HG03064 (cell line): ENCODE measurements around the gene ETV6.
"Not testable (repeated sequence)": the region's sequence is repeated elsewhere in the genome, so short reads cannot be mapped to it uniquely, and the experiment has no call there.

Experiments
- ATAC-seq: cut with Tn5 transposase; IDR thresholded peaks from one replicate; pipeline ENCODE4 v1.9.1; 2021; ENCODE audit warnings: low read depth; ENCODE audit not compliant: unreplicated experiment

The ETV6 gene

DNA sequence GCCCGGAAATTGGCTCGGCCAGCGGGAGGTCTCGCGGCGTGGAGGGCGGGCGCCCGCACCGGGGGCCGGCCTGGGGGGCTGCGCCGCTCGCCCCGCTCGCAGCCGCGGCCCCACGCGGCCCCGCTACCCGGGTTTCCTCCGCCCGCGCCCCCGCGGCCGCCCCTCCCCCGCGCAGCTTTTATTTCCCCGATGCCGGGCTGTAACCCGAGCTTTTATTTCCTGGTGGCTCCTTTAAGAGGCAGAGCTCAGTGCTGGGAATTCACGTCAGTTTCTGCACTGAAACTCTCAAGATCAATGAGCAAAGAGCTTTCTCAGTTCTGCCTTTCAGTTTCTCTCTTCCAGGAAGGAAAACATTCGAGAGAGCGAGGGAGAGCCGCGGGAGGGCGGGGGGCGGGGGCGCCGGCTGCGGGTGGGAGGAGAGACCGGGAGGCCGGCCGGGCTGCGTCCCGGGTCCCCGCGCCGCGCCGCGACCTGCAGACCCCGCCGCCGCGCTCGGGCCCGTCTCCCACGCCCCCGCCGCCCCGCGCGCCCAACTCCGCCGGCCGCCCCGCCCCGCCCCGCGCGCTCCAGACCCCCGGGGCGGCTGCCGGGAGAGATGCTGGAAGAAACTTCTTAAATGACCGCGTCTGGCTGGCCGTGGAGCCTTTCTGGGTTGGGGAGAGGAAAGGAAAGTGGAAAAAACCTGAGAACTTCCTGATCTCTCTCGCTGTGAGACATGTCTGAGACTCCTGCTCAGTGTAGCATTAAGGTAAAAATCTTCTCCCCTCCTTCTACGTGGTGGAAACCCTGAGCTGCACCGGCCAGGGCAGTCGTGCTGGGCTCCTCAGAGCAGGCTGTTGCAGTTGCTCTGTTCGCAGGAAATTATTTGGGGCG, at the start of gene ETV6:
ETV6 (plus strand) TSS at position 262 of the 873 bp plus-strand sequence; CDS start at position 716, 454 bp downstream.
- peak; percentile 32 for ATAC-seq

- ATAC-seq = no peak
These were observed 49.3 kb upstream of the ETV6 start for GRCh38 chr12:11600199-11600598.

GRCh38 chr12:11601647-11602046, 47.8 kb upstream of the ETV6 start:
- no peak for ATAC-seq

GRCh38 chr12:11607313-11608081, 42.0 kb upstream of the ETV6 start:
- ATAC-seq = no peak

GRCh38 chr12:11609045-11609444, 40.4 kb upstream of the ETV6 start:
- no peak for ATAC-seq

- no peak for ATAC-seq
These were observed 34.0 kb upstream of the ETV6 start for GRCh38 chr12:11615481-11615880.

DNA sequence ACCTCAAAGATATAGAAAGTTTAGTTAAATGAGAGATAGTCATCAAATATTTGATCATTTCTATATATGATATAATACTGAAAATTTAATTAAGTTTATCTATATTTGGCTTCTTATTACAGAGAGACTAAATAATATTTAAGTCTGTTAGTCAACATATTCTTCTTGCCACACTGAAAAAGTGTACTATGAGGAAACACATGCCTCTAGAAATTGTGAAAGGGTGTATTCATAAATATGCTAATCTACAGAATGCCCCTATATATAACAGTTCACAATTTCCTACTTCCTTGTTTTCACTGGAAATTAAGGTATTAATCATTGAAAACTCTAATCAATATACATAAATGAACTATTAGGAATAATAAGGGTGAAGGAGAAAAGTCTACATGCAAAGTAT, 31.4 kb upstream of the ETV6 start:
- no peak for ATAC-seq

GRCh38 chr12:11621797-11622423, 27.6 kb upstream of the ETV6 start:
- ATAC-seq = no peak

- no peak for ATAC-seq
These were observed 26.6 kb upstream of the ETV6 start for GRCh38 chr12:11622876-11623281.

- ATAC-seq = no peak
These were observed 26.1 kb upstream of the ETV6 start for GRCh38 chr12:11623382-11623781.

DNA sequence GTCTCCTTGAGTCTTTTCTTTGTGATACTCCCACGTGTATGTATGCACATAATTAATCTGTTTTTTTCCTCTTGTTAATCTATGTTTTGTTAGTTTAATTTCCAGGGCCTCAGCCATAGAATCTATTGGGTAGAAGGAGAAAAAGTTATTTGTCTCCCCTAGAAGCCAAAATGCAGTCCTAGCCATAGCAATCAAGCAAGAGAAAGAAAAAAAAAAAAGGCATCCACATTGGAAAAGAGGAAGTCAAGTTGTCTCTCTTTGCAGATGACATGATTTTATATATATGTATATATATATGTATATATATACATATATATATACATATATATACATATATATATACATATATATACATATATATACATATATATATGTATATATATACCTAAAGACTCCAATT, 25.4 kb upstream of the ETV6 start:
- no peak for ATAC-seq

GRCh38 chr12:11627709-11628108, 21.8 kb upstream of the ETV6 start:
- not testable (repeated sequence) for ATAC-seq

DNA sequence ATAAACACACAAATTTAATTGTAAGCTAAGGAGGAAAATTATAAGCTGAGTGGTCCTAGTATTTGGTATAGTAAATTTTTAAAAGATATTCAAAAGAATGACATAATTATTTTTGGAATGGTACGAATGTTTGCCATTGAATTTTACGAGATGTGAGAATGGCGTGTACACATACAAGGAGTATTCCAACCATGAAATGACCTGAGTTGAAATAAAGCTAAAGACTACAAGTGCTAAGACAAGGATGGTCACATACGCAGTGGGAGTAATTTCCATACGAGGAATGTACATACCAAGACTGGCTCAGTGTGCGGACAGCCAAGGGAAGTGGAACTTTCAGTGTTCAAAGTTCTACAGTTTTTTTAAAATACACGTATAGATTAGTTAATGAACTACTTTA, 21.1 kb upstream of the ETV6 start:
- no peak for ATAC-seq

- ATAC-seq = no peak
These were observed 19.3 kb upstream of the ETV6 start for GRCh38 chr12:11630046-11630706.

GRCh38 chr12:11631288-11631687, 18.2 kb upstream of the ETV6 start:
- no peak for ATAC-seq

DNA sequence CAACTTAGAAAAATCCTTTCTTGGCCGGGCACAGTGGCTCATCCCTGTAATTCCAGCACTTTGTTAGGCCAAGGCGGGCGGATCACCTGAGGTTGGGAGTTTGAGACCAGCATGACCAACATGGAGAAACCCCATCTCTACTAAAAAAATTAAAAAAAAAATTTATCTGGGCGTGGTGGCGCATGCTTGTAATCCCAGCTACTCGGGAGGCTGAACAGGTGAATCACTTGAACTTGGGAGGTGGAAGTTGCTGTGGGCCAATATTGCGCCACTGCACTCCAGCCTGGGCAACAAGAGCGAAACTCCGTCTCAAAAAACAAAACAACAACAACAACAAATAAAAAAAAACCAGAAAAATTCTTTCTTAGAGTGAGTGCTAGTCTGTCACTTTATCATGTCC, 17.6 kb upstream of the ETV6 start:
- ATAC-seq = not testable (repeated sequence)

- ATAC-seq = no peak
These were observed 15.5 kb upstream of the ETV6 start for GRCh38 chr12:11633968-11634367.

DNA sequence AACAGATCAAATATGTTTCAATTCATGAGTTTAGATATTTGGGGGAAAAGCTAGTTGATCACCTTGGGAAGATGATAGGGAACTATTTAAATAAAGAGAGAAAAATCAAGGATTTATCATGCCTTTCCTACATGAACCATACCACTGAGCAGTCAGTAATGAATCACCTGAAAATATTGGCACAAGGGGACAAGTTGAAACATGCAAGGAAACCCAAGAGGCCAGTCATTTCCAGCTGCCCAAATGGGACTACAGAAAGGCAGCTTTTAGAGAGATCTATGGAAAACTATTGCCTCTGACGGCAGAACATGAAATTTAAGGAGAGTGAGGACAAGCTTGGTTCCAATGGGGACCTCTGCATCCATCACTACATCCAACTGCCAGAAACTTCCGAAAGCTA, 14.1 kb upstream of the ETV6 start:
- no peak for ATAC-seq

- ATAC-seq = no peak
These were observed 11.1 kb upstream of the ETV6 start for GRCh38 chr12:11638315-11638916.

- ATAC-seq = no peak
These were observed 10.0 kb upstream of the ETV6 start for GRCh38 chr12:11639454-11639853.
